ENCODE results near the gene ARHGAP19.
"Not testable (repeated sequence)": the region's sequence is repeated elsewhere in the genome, so short reads cannot be mapped to it uniquely, and the experiment has no call there.

Gene ARHGAP19

GRCh38 chr10:97297556-97298222 is 5.3 kb upstream of the ARHGAP19 start:
- no peaks in the 10 kb centered on the region for H3K36me3 ChIP-seq (replicated peaks)
- H3K4me3 ChIP-seq (ENCODE audit: low read depth, low read length), result no peak overlapping the region
- peak; percentile 52 for DNase-seq
- H3K27me3 ChIP-seq (replicated peaks), result no peaks in the 10 kb centered on the region
- no peak for TF ChIP-seq CTCF (IDR thresholded peaks at IDR 0.05; ENCODE audit: low read depth, low read length, missing control alignments)
- in situ Hi-C loops (cut with HindIII; ENCODE audit: low pct_ligation_motif_present, low sequenced_read_pairs), result no loop called here
- H3K27ac ChIP-seq, result no peak overlapping the region

GRCh38 chr10:97292862-97293198 is 393 bp upstream of the ARHGAP19 start:
- DNase-seq, result no peak
- TF ChIP-seq CTCF (IDR thresholded peaks at IDR 0.05; ENCODE audit: low read depth, low read length, missing control alignments), result no peak
- no peak overlapping the region for H3K27ac ChIP-seq
- no peak overlapping the region for H3K4me3 ChIP-seq (ENCODE audit: low read depth, low read length)
- no peaks in the 10 kb centered on the region for H3K27me3 ChIP-seq (replicated peaks)
- in situ Hi-C loops (cut with HindIII; ENCODE audit: low pct_ligation_motif_present, low sequenced_read_pairs), result no loop called here
- H3K36me3 ChIP-seq (replicated peaks), result no peaks in the 10 kb centered on the region

- DNase-seq, result no peak
- TF ChIP-seq CTCF (IDR thresholded peaks at IDR 0.05; ENCODE audit: low read depth, low read length, missing control alignments), result no peak
- Histone ChIP-seq H3K27me3 (replicated peaks) (no peaks in the 10 kb centered on the region), H3K4me3 (ENCODE audit: low read depth, low read length) (peak overlapping the region; percentile 87), H3K27ac (peak overlapping the region; percentile 86), H3K36me3 (replicated peaks) (no peaks in the 10 kb centered on the region)
- in situ Hi-C loops (cut with HindIII; ENCODE audit: low pct_ligation_motif_present, low sequenced_read_pairs), result no loop called here
Observed at GRCh38 chr10:97291357-97292096, 910 bp downstream of the ARHGAP19 start.

GRCh38 chr10:97290576-97291356 is 1.7 kb downstream of the ARHGAP19 start:
- H3K4me3 ChIP-seq (ENCODE audit: low read depth, low read length); DNase-seq; H3K27ac ChIP-seq; H3K36me3 ChIP-seq (replicated peaks); H3K27me3 ChIP-seq (replicated peaks); in situ Hi-C loops (cut with HindIII; ENCODE audit: low pct_ligation_motif_present, low sequenced_read_pairs): not testable (repeated sequence)

- H3K4me3 ChIP-seq (ENCODE audit: low read depth, low read length); H3K27me3 ChIP-seq (replicated peaks); H3K27ac ChIP-seq; DNase-seq; H3K36me3 ChIP-seq (replicated peaks); in situ Hi-C loops (cut with HindIII; ENCODE audit: low pct_ligation_motif_present, low sequenced_read_pairs): not testable (repeated sequence)
Observed at GRCh38 chr10:97290076-97290475, 2.4 kb downstream of the ARHGAP19 start.

- Histone ChIP-seq H3K27ac (no peak overlapping the region), H3K27me3 (replicated peaks) (no peaks in the 10 kb centered on the region), H3K36me3 (replicated peaks) (no peaks in the 10 kb centered on the region), H3K4me3 (ENCODE audit: low read depth, low read length) (no peak overlapping the region)
- no peak for DNase-seq
- in situ Hi-C loops (cut with HindIII; ENCODE audit: low pct_ligation_motif_present, low sequenced_read_pairs), result no loop called here
- TF ChIP-seq CTCF (IDR thresholded peaks at IDR 0.05; ENCODE audit: low read depth, low read length, missing control alignments), result no peak
Observed at GRCh38 chr10:97280783-97281182, 11.7 kb downstream of the ARHGAP19 start.
